MM.1S (cell line): ENCODE results near the gene LTBP3.

Experiments used
- DNase-seq: peaks from one replicate; pipeline ENCODE4 v3.0.0-alpha.2; 2015
- H2AFZ ChIP-seq: fragments of 300-600 bp; sonication (generic); 2 replicates; pipeline ENCODE4 v1.6.0; 2016; ENCODE audit warnings: antibody characterized with exemption, low read length
- H3F3A ChIP-seq: fragments of 300-600 bp; sonication (generic); 2 replicates; pipeline ENCODE4 v1.6.1; 2016; ENCODE audit warnings: mild to moderate bottlenecking, antibody characterized with exemption, low read length, moderate library complexity, mixed read lengths; ENCODE audit not compliant: insufficient read depth
- H3K27ac ChIP-seq: fragments of 300-600 bp; sonication (generic); 2 replicates; pipeline ENCODE4 v1.5.1; 2016; ENCODE audit warnings: mild to moderate bottlenecking, low read length
- H3K27me3 ChIP-seq: fragments of 300-600 bp; sonication (generic); replicated peaks from 2 replicates; pipeline ENCODE4 v1.6.0; 2016; ENCODE audit warnings: low read length; ENCODE audit not compliant: insufficient read depth
- H3K36me3 ChIP-seq: fragments of 300-600 bp; sonication (generic); replicated peaks from 2 replicates; pipeline ENCODE4 v1.6.1; 2016; ENCODE audit warnings: mild to moderate bottlenecking, low read length, mixed read lengths; ENCODE audit not compliant: insufficient read depth
- H3K4me1 ChIP-seq: fragments of 300-600 bp; sonication (generic); 2 replicates; pipeline ENCODE4 v1.6.1; 2016; ENCODE audit warnings: low read length, mixed read lengths
- H3K4me2 ChIP-seq: fragments of 300-600 bp; sonication (generic); 2 replicates; pipeline ENCODE4 v1.6.0; 2016; ENCODE audit warnings: low read depth, low read length
- H3K4me3 ChIP-seq: fragments of 300-600 bp; sonication (generic); 2 replicates; pipeline ENCODE4 v1.5.1; 2016; ENCODE audit warnings: low read length, mixed read lengths
- H3K79me2 ChIP-seq: fragments of 300-600 bp; sonication (generic); 2 replicates; pipeline ENCODE4 v1.6.1; 2016; ENCODE audit warnings: mixed run types, low read length, mixed read lengths
- H3K9ac ChIP-seq: fragments of 300-600 bp; sonication (generic); 2 replicates; pipeline ENCODE4 v1.6.1; 2016; ENCODE audit warnings: low read length, mixed read lengths
- H3K9me2 ChIP-seq: fragments of 300-600 bp; sonication (generic); replicated peaks from 2 replicates; pipeline ENCODE4 v1.6.1; 2016; ENCODE audit warnings: mild to moderate bottlenecking, low read length, mixed read lengths; ENCODE audit not compliant: insufficient read depth
- H3K9me3 ChIP-seq: fragments of 300-600 bp; sonication (generic); replicated peaks from 2 replicates; pipeline ENCODE4 v1.6.1; 2016; ENCODE audit warnings: mild to moderate bottlenecking, low read length, mixed read lengths; ENCODE audit not compliant: insufficient read depth
- H4K20me1 ChIP-seq: fragments of 300-600 bp; sonication (generic); 2 replicates; pipeline ENCODE4 v1.6.1; 2016; ENCODE audit warnings: mild to moderate bottlenecking, low read length, moderate library complexity, mixed read lengths; ENCODE audit not compliant: insufficient read depth
- CTCF ChIP-seq: fragments of 300-600 bp; sonication (generic); IDR thresholded peaks from 2 replicates; pipeline ENCODE4 v1.5.1; 2016; ENCODE audit warnings: antibody characterized with exemption, low read length, mixed read lengths
- EZH2 ChIP-seq: fragments of 300-600 bp; sonication (generic); optimal IDR thresholded peaks from 2 replicates; pipeline ENCODE3; 2017; ENCODE audit warnings: low read depth, mild to moderate bottlenecking, antibody characterized with exemption, low read length, mixed read lengths
- EZH2phosphoT487 ChIP-seq: fragments of 300-600 bp; sonication (generic); IDR thresholded peaks from 2 replicates; pipeline ENCODE4 v1.6.1; 2018; ENCODE audit warnings: antibody characterized with exemption, low read length

The LTBP3 gene

GRCh38 chr11:65560555-65561418, 2.6 kb upstream of the LTBP3 start:
- H3F3A ChIP-seq, result peaks cover 15% of the 10 kb centered on the region; the same call in 1 of the 2 replicates
- H3K79me2 ChIP-seq, result no peaks in the 10 kb centered on the region
- no peaks in the 10 kb centered on the region for H4K20me1 ChIP-seq
- H3K9me2 ChIP-seq, result no peaks in the 10 kb centered on the region
- TF ChIP-seq CTCF (no peak), EZH2phosphoT487 (no peak), EZH2 (no peak)
- no peak overlapping the region for H3K9ac ChIP-seq
- no peak for DNase-seq
- H3K9me3 ChIP-seq, result no peaks in the 10 kb centered on the region
- no peaks in the 10 kb centered on the region for H3K36me3 ChIP-seq
- no peak overlapping the region for H3K4me2 ChIP-seq
- no peak overlapping the region for H3K27ac ChIP-seq
- H3K4me1 ChIP-seq, result 0 out of 2 replicates have a peak, but pooled peaks cover 5% of the 10 kb centered on the region
- no peak overlapping the region for H2AFZ ChIP-seq
- no peak overlapping the region for H3K4me3 ChIP-seq
- no peaks in the 10 kb centered on the region for H3K27me3 ChIP-seq

- Histone ChIP-seq H3K27me3 (no peaks in the 10 kb centered on the region), H3K4me2 (no peak overlapping the region), H3K9me3 (no peaks in the 10 kb centered on the region), H3K79me2 (no peaks in the 10 kb centered on the region), H3K4me1 (0 out of 2 replicates have a peak, but pooled peaks cover 5% of the 10 kb centered on the region), H3K9ac (no peak overlapping the region), H3K36me3 (no peaks in the 10 kb centered on the region), H3K9me2 (no peaks in the 10 kb centered on the region), H3F3A (peaks cover 15% of the 10 kb centered on the region; the same call in 1 of the 2 replicates), H3K27ac (no peak overlapping the region), H2AFZ (no peak overlapping the region), H4K20me1 (no peaks in the 10 kb centered on the region), H3K4me3 (no peak overlapping the region)
- no peak for DNase-seq
- TF ChIP-seq CTCF, result no peak
- no peak for TF ChIP-seq EZH2phosphoT487
- no peak for TF ChIP-seq EZH2
These were observed 1.9 kb upstream of the LTBP3 start for GRCh38 chr11:65559951-65560537.

- Histone ChIP-seq H3K4me3 (no peak overlapping the region), H3K4me2 (no peak overlapping the region), H3K36me3 (no peaks in the 10 kb centered on the region), H3K27ac (no peak overlapping the region), H4K20me1 (no peaks in the 10 kb centered on the region), H2AFZ (no peak overlapping the region), H3K9me3 (no peaks in the 10 kb centered on the region), H3K9ac (no peak overlapping the region), H3K9me2 (no peaks in the 10 kb centered on the region), H3K27me3 (no peaks in the 10 kb centered on the region), H3F3A (peaks cover 15% of the 10 kb centered on the region; the same call in 1 of the 2 replicates), H3K79me2 (no peaks in the 10 kb centered on the region), H3K4me1 (0 out of 2 replicates have a peak, but pooled peaks cover 5% of the 10 kb centered on the region)
- no peak for DNase-seq
- TF ChIP-seq EZH2 (no peak), CTCF (no peak), EZH2phosphoT487 (no peak)
These were observed 1.4 kb upstream of the LTBP3 start for GRCh38 chr11:65559535-65559934.
